ENCODE measurements around the gene MFSD6.

DNA sequence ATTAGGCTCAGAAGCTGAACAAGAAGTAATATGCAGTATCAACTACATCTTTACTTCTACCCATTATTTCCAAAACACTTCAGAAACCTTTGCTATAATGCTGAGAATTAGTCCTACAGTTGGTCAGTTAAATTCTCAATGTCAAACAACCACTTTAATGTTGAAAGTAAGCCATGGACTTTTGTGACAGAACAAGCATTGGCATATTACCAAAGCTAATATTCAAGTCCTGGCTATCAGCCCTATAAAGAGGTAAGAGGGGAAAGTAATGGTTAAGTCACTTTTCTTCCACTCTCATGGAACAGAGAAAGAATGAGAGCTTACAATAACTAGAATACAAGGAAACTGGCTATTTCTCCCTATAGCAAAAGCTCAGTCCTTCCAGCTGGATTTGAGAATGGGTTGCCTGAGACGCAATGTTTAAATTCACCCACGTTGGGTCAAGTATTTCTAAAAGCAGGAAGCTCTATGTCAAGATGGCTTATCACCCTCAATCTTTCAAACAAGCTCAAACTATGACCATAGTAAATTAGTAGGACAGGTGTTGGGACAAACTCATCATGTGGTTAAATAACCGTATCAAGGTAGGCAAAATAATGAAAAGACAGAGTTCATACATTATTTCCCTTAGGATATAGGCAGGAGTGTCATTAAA, 31.4 kb upstream of the MFSD6 start:
- TF ChIP-seq, protein P1, sequence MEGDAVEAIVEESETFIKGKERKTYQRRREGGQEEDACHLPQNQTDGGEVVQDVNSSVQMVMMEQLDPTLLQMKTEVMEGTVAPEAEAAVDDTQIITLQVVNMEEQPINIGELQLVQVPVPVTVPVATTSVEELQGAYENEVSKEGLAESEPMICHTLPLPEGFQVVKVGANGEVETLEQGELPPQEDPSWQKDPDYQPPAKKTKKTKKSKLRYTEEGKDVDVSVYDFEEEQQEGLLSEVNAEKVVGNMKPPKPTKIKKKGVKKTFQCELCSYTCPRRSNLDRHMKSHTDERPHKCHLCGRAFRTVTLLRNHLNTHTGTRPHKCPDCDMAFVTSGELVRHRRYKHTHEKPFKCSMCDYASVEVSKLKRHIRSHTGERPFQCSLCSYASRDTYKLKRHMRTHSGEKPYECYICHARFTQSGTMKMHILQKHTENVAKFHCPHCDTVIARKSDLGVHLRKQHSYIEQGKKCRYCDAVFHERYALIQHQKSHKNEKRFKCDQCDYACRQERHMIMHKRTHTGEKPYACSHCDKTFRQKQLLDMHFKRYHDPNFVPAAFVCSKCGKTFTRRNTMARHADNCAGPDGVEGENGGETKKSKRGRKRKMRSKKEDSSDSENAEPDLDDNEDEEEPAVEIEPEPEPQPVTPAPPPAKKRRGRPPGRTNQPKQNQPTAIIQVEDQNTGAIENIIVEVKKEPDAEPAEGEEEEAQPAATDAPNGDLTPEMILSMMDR (IDR thresholded peaks at IDR 0.05): no peak
- no peak for TF ChIP-seq POLR2A (IDR thresholded peaks at IDR 0.05)
